A673 (cell line): ENCODE results near the gene DRD1.

Experiments used
- CTCF ChIP-seq: fragments of 300-800, 200-600 bp; sonication (generic); conservative IDR thresholded peaks from 2 replicates; pipeline ENCODE4 v1.5.1; 2017; ENCODE audit warnings: low read depth, mild to moderate bottlenecking, antibody characterized with exemption, low read length, moderate library complexity, mixed read lengths
- EZH2 ChIP-seq: fragments of 200-600 bp; sonication (generic); IDR thresholded peaks from 2 replicates; pipeline ENCODE4 v1.6.1; 2017; ENCODE audit warnings: borderline replicate concordance, low read depth, mild to moderate bottlenecking, mixed read lengths, antibody characterized with exemption, low read length; ENCODE audit not compliant: poor library complexity, severe bottlenecking

GRCh38 chr5:175467983-175468690 is 24.2 kb upstream of the DRD1 start:
- TF ChIP-seq EZH2, result no peak
- no peak for TF ChIP-seq CTCF
